HCT116 (cell line): ENCODE data around the gene AGBL3. TPM values are rescaled to one million over a fixed set of nuclear protein-coding genes. Genes with fewer than 3 reads are reported as not detected.

ENCODE experiments used
- ATAC-seq: fragments of 200-7000 bp; cut with Tn5 transposase; 2 replicates; pipeline ENCODE4 v1.9.1; 2020; ENCODE audit warnings: mild to moderate bottlenecking, moderate library complexity
- BruUV-seq: library from RNA; stranded (reverse); fragments of 400-500 nt; replicated peaks from 2 replicates; lab custom pipeline; 2021; lab: Mats Ljungman, UMichigan
- CTCF ChIA-PET: fragments of 300-600 bp; sonication (Branson Sonifier 250); formaldehyde crosslinking; loops from one replicate; lab custom pipeline; 2021; ENCODE audit warnings: antibody characterized with exemption; lab: Charles Lee
- POLR2A ChIA-PET: fragments of 300-600, 350-600 bp; sonication (Branson Sonifier 250); formaldehyde crosslinking; loops from one replicate; lab custom pipeline; 2021; ENCODE audit warnings: antibody characterized with exemption; lab: Charles Lee
- RAD21 ChIA-PET, 2 experiments: fragments of 300-600 bp; sonication (Branson Sonifier 250); formaldehyde crosslinking; loops; one replicate each; lab custom pipeline; 2023; ENCODE audit warnings: low total read pairs in 2 of 2; ENCODE audit not compliant: uncharacterized antibody in 2 of 2, unreplicated experiment in 2 of 2, low non-redundant PET in 1 of 2; lab: Charles Lee
- DNase-seq: peaks from one replicate; pipeline ENCODE4 v3.0.0-alpha.2; 2010; ENCODE audit warnings: low read depth, low spot score
- H2AFZ ChIP-seq: fragments of 200-600 bp; shearing (Covaris generic), sonication (generic); 2 replicates; pipeline ENCODE4 v1.6.1; 2017; ENCODE audit warnings: low read depth, mixed run types, mixed read lengths, antibody characterized with exemption, low read length; ENCODE audit not compliant: poor library complexity, severe bottlenecking
- H3K27ac ChIP-seq: 2 replicates; pipeline ENCODE4 v1.5.1; 2012; ENCODE audit warnings: low read depth, low read length
- H3K27me3 ChIP-seq: fragments of 200-600 bp; sonication (generic); 2 replicates; pipeline ENCODE4 v1.6.1; 2016; ENCODE audit warnings: mixed run types, low read length, mixed read lengths; ENCODE audit not compliant: insufficient read depth
- H3K36me3 ChIP-seq, 2 experiments: fragments of 200-500 bp in 1 of 2; fragments of 200-600 bp in 1 of 2; sonication (Bioruptor generic) in 1 of 2; sonication (generic) in 1 of 2; 2 replicates each; pipeline versions ENCODE4 v1.5.1 to v1.6.1; 2014 to 2016; ENCODE audit warnings: low read length in 2 of 2, inconsistent platforms in 1 of 2, mixed read lengths in 1 of 2, mixed run types in 1 of 2; ENCODE audit not compliant: insufficient read depth in 2 of 2, control insufficient read depth in 1 of 2
- H3K4me1 ChIP-seq, 2 experiments: fragments of 200-600 bp in 1 of 2; sonication (generic) in 1 of 2; 2 replicates each; pipeline versions ENCODE4 v1.5.1 to v1.6.1; 2012 to 2017; ENCODE audit warnings: low read length in 2 of 2, inconsistent platforms in 1 of 2, mild to moderate bottlenecking in 1 of 2, mixed read lengths in 1 of 2, mixed run types in 1 of 2, moderate library complexity in 1 of 2; ENCODE audit not compliant: insufficient read depth in 2 of 2, control insufficient read depth in 1 of 2
- H3K4me2 ChIP-seq: fragments of 200-600 bp; sonication (generic); 2 replicates; pipeline ENCODE4 v1.6.1; 2017; ENCODE audit warnings: mixed run types, low read length, mixed read lengths
- H3K4me3 ChIP-seq, 2 experiments: fragments of 200-600 bp in 1 of 2; sonication (generic) in 1 of 2; replicated peaks in 1 of 2; 2 replicates each; pipeline ENCODE4 v1.5.1; 2011 to 2016; ENCODE audit warnings: low read length in 2 of 2, control low read depth in 1 of 2, low read depth in 1 of 2, mild to moderate bottlenecking in 1 of 2, mixed read lengths in 1 of 2, mixed run types in 1 of 2
- H3K79me2 ChIP-seq: fragments of 200-600 bp; sonication (generic); 2 replicates; pipeline ENCODE4 v1.6.1; 2017; ENCODE audit warnings: mild to moderate bottlenecking, mixed run types, low read length, moderate library complexity, mixed read lengths; ENCODE audit not compliant: insufficient read depth
- H3K9ac ChIP-seq: fragments of 200-600 bp; sonication (generic); 2 replicates; pipeline ENCODE4 v1.6.1; 2016; ENCODE audit warnings: low read length, mixed read lengths
- H3K9me2 ChIP-seq: fragments of 200-600 bp; sonication (generic), shearing (Covaris generic); 2 replicates; pipeline ENCODE4 v1.6.1; 2017; ENCODE audit warnings: mixed run types, mild to moderate bottlenecking, moderate library complexity; ENCODE audit not compliant: insufficient read depth
- H3K9me3 ChIP-seq, 2 experiments: fragments of 200-500 bp in 1 of 2; fragments of 200-600 bp in 1 of 2; sonication (Bioruptor generic) in 1 of 2; sonication (generic) in 1 of 2; 2 replicates each; pipeline ENCODE4 v1.6.1; 2014 to 2017; ENCODE audit warnings: low read length in 2 of 2, mixed read lengths in 2 of 2, inconsistent platforms in 1 of 2, low read depth in 1 of 2, mild to moderate bottlenecking in 1 of 2, mixed run types in 1 of 2, moderate library complexity in 1 of 2; ENCODE audit not compliant: control insufficient read depth in 1 of 2, insufficient read depth in 1 of 2
- H4K20me1 ChIP-seq: fragments of 200-600 bp; sonication (generic), shearing (Covaris generic); 2 replicates; pipeline ENCODE4 v1.6.1; 2017; ENCODE audit warnings: mixed run types, mild to moderate bottlenecking, moderate library complexity; ENCODE audit not compliant: insufficient read depth
- CBX3 ChIP-seq: IDR thresholded peaks from 2 replicates; pipeline ENCODE4 v1.6.1; 2012; ENCODE audit warnings: low read depth
- CTCF ChIP-seq, 3 experiments: fragments of 200-600 bp in 1 of 3; sonication (generic) in 1 of 3; IDR thresholded peaks in 2 of 3; conservative IDR thresholded peaks in 1 of 3; 2 replicates each; pipeline ENCODE4 v1.5.1; 2012 to 2017; ENCODE audit warnings: low read depth in 2 of 3, low read length in 2 of 3, antibody characterized with exemption in 1 of 3, borderline replicate concordance in 1 of 3, control low read depth in 1 of 3, mild to moderate bottlenecking in 1 of 3, mixed read lengths in 1 of 3, mixed run types in 1 of 3, moderate library complexity in 1 of 3; ENCODE audit not compliant: insufficient read depth in 1 of 3
- EGR1 ChIP-seq: IDR thresholded peaks from 2 replicates; pipeline ENCODE4 v1.6.1; 2012; ENCODE audit warnings: low read depth
- ELF1 ChIP-seq: IDR thresholded peaks from 2 replicates; pipeline ENCODE4 v1.6.1; 2012; ENCODE audit warnings: low read depth, borderline replicate concordance
- EZH2 ChIP-seq: fragments of 200-600 bp; sonication (generic); IDR thresholded peaks from 2 replicates; pipeline ENCODE4 v1.6.1; 2017; ENCODE audit warnings: antibody characterized with exemption, mixed run types
- EZH2phosphoT487 ChIP-seq: fragments of 200-600 bp; IDR thresholded peaks from 2 replicates; pipeline ENCODE4 v1.6.1; 2018; ENCODE audit warnings: antibody characterized with exemption, borderline replicate concordance
- FOSL1 ChIP-seq: IDR thresholded peaks from 2 replicates; pipeline ENCODE4 v1.6.1; 2012; ENCODE audit warnings: low read depth
- JUND ChIP-seq: IDR thresholded peaks from 2 replicates; pipeline ENCODE4 v1.6.1; 2012
- POLR2A ChIP-seq: IDR thresholded peaks from 2 replicates; pipeline ENCODE4 v1.7.0; 2011; ENCODE audit warnings: borderline replicate concordance; ENCODE audit not compliant: insufficient read depth, insufficient read length; ENCODE audit errors: extremely low read depth
- POLR2AphosphoS5 ChIP-seq: IDR thresholded peaks from 2 replicates; pipeline ENCODE4 v1.6.1; 2011; ENCODE audit warnings: mild to moderate bottlenecking, low read depth, low read length, moderate library complexity
- RAD21 ChIP-seq: IDR thresholded peaks from 2 replicates; pipeline ENCODE4 v1.6.1; 2012; ENCODE audit warnings: low read depth, mild to moderate bottlenecking
- REST ChIP-seq: IDR thresholded peaks from 2 replicates; pipeline ENCODE4 v1.6.1; 2012; ENCODE audit warnings: low read depth
- SIN3A ChIP-seq: IDR thresholded peaks from 2 replicates; pipeline ENCODE4 v1.6.1; 2012; ENCODE audit warnings: low read depth
- SP1 ChIP-seq: IDR thresholded peaks from 2 replicates; pipeline ENCODE4 v1.6.1; 2012; ENCODE audit warnings: low read depth
- TCF7L2 ChIP-seq: IDR thresholded peaks from 2 replicates; pipeline ENCODE4 v1.7.0; 2011; ENCODE audit warnings: borderline replicate concordance, inconsistent platforms; ENCODE audit not compliant: insufficient read depth, insufficient read length; ENCODE audit errors: extremely low read depth
- YY1 ChIP-seq: IDR thresholded peaks from 2 replicates; pipeline ENCODE4 v1.6.1; 2011; ENCODE audit warnings: low read length, low read depth, moderate library complexity, mild to moderate bottlenecking; ENCODE audit not compliant: insufficient replicate concordance; ENCODE audit errors: extremely low read depth
- ZBTB33 ChIP-seq: IDR thresholded peaks from 2 replicates; pipeline ENCODE4 v1.6.1; 2011; ENCODE audit warnings: mild to moderate bottlenecking, low read length, moderate library complexity; ENCODE audit not compliant: insufficient replicate concordance; ENCODE audit errors: extremely low read depth
- ZFX ChIP-seq: fragments of 450-650 bp; IDR thresholded peaks from 2 replicates; pipeline ENCODE4 v1.6.1; 2017
- ZNF274 ChIP-seq: fragments of 200-500 bp; sonication (Bioruptor generic); IDR thresholded peaks from 2 replicates; pipeline ENCODE4 v1.6.1; 2014; ENCODE audit warnings: mild to moderate bottlenecking, low read depth, low read length, inconsistent platforms
- intact Hi-C: fragments of 100-400 bp; cut with micrococcal nuclease; formaldehyde crosslinking; loops from 2 replicates; pipeline ENCODE4 v1.10.0; 2022
- total RNA-seq: library from RNA; stranded (reverse); gene quantifications from one replicate; pipeline ENCODE4 v1.2.1, GENCODE V29; 2021; ENCODE audit not compliant: unreplicated experiment
- TF ChIP-seq, protein P1 (sequence below): IDR thresholded peaks from 2 replicates; pipeline ENCODE4 v1.6.1; 2012

AGBL3 gene
- total RNA-seq, 1 experiment from 2014 or later = 1.9 TPM

DNA sequence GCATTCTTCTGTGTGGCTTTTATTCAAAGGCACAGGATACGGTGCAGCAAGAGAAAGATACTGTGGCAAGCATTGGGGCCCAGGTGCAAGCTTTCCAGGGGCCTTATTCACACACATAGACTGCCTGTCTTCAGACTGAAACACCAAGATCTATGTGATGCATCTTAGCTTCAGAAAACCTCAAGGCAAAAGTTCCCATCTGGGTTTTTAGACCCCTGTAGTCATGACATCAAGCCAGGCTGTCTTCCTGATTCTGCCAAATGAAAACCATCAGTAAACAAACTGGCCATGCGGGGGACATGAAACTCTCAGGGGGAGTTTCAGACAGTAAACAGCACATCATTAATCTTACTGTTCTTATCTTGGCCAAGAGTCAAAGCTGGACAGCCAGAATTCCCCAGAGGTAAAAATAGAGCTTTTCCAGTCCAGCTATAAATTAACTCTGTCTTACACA, 9.8 kb downstream of the AGBL3 start:
- ChIA-PET RAD21 (no interaction called here), CTCF (no interaction called here), POLR2A (no interaction called here)
- no peak for TF ChIP-seq CBX3
- no peak for TF ChIP-seq JUND
- no peak for TF ChIP-seq TCF7L2
- TF ChIP-seq ZBTB33 = no peak
- no peak for TF ChIP-seq SP1
- no peak for TF ChIP-seq EZH2
- no peak for TF ChIP-seq ZNF274
- TF ChIP-seq CTCF (IDR thresholded peaks at IDR 0.05 in 2 of 3, conservative IDR thresholded peaks at IDR 0.05 in 1 of 3; ENCODE audit: borderline replicate concordance in 1 of 3, insufficient read depth in 1 of 3, low read depth in 2 of 3, low read length in 2 of 3) = no peak
- TF ChIP-seq ZFX = no peak
- no peak for TF ChIP-seq EGR1
- no peak for TF ChIP-seq ELF1
- no peak for TF ChIP-seq RAD21
- TF ChIP-seq POLR2A = no peak
- no peak for TF ChIP-seq EZH2phosphoT487
- TF ChIP-seq REST = no peak
- TF ChIP-seq YY1 = no peak
- no peak for TF ChIP-seq FOSL1
- TF ChIP-seq POLR2AphosphoS5 = no peak
- TF ChIP-seq, protein P1, sequence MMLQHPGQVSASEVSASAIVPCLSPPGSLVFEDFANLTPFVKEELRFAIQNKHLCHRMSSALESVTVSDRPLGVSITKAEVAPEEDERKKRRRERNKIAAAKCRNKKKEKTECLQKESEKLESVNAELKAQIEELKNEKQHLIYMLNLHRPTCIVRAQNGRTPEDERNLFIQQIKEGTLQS = no peak
- TF ChIP-seq SIN3A = no peak
- Histone ChIP-seq H3K4me1 (no peaks in the 10 kb centered on the region), H3K9me2 (no peaks in the 10 kb centered on the region), H3K79me2 (no peaks in the 10 kb centered on the region), H3K9ac (no peak overlapping the region), H3K27ac (no peak overlapping the region), H4K20me1 (no peaks in the 10 kb centered on the region), H3K4me2 (no peak overlapping the region), H3K27me3 (no peaks in the 10 kb centered on the region), H3K9me3 (no peaks in the 10 kb centered on the region), H3K4me3 (no peak overlapping the region), H2AFZ (no peak overlapping the region), H3K36me3 (no peaks in the 10 kb centered on the region)
- no peak for DNase-seq
- ATAC-seq = no peak
- intact Hi-C loops = no loop called here
- no TSS peak for BruUV-seq
